Transverse colon (tissue), 4 donors: ENCODE data around the gene FNDC3B. TPM values are rescaled to one million over a fixed set of nuclear protein-coding genes. Genes with fewer than 3 reads are reported as not detected.

Experiments used
- DNase-seq: peaks from one replicate; pipeline ENCODE4 v3.0.0-alpha.2; 2019
- H3K27ac ChIP-seq, 4 donors: fragments of 200-600 bp; sonication (generic); 2 replicates each; pipeline ENCODE4 v1.5.1; 2016 to 2018; ENCODE audit warnings: inconsistent platforms in 4 of 4
- H3K27me3 ChIP-seq: fragments of 200-600 bp; sonication (generic); 2 replicates; pipeline ENCODE4 v1.5.1; 2017; ENCODE audit warnings: inconsistent platforms
- H3K36me3 ChIP-seq, 4 donors: fragments of 200-600 bp; sonication (generic); 2 replicates each; pipeline ENCODE4 v1.5.1; 2017 to 2019; ENCODE audit warnings: inconsistent platforms in 4 of 4
- H3K4me1 ChIP-seq, 4 donors: fragments of 200-600 bp; sonication (generic); 2 replicates each; pipeline ENCODE4 v1.5.1; 2017 to 2020; ENCODE audit warnings: inconsistent platforms in 4 of 4
- H3K4me3 ChIP-seq, 4 donors: fragments of 200-600 bp; sonication (generic); 1 replicate in 1 of 4; 2 replicates in 3 of 4; pipeline versions ENCODE4 v1.5.1 to v1.6.1; 2017 to 2019; ENCODE audit warnings: inconsistent platforms in 4 of 4
- H3K9me3 ChIP-seq, 2 donors: fragments of 200-600 bp; sonication (generic); 2 replicates each; pipeline ENCODE4 v1.5.1; 2017 to 2019; ENCODE audit warnings: inconsistent platforms in 2 of 2
- CTCF ChIP-seq, 5 experiments: fragments of 200-600 bp in 3 of 5; fragments of 450-650 bp in 2 of 5; sonication (generic) in 3 of 5; IDR thresholded peaks; 1 replicate in 2 of 5; 2 replicates in 3 of 5; pipeline ENCODE4 v1.5.1; 2016 to 2017; ENCODE audit warnings: antibody characterized with exemption in 5 of 5, inconsistent platforms in 3 of 5, mild to moderate bottlenecking in 2 of 5, moderate library complexity in 1 of 5
- EP300 ChIP-seq: sonication (generic); formaldehyde crosslinking; IDR thresholded peaks from one replicate; pipeline ENCODE4 v1.6.1; 2017; ENCODE audit warnings: antibody characterized with exemption, low read depth
- POLR2A ChIP-seq: fragments of 450-650 bp; IDR thresholded peaks from one replicate; pipeline ENCODE4 v1.6.1; 2016; ENCODE audit warnings: antibody characterized with exemption, mild to moderate bottlenecking, moderate library complexity
- POLR2AphosphoS5 ChIP-seq, 3 donors: sonication (generic); formaldehyde crosslinking; IDR thresholded peaks; one replicate each; pipeline ENCODE4 v1.6.1; 2016; ENCODE audit warnings: antibody characterized with exemption in 3 of 3
- WGBS, 2 donors: methylation state at CpG; one replicate each; pipeline ENCODE4 v1.1.5; 2018; ENCODE audit warnings: low coverage in 1 of 2; 5-methylcytosine and 5-hydroxymethylcytosine counted together
- in situ Hi-C, 4 donors: fragments of 200-750 bp; cut with MboI; loops; one replicate each; pipeline versions ENCODE4 v1.15.0 to v1.15.1; 2017; ENCODE audit warnings: low sequenced_read_pairs in 3 of 4, low pct_ligation_motif_present in 1 of 4, low pct_unique_long_range_greater_than_20kb in 1 of 4
- intact Hi-C: fragments of 100-400 bp; cut with DNase I; formaldehyde crosslinking; loops from one replicate; pipeline ENCODE4 v1.15.1; 2023; ENCODE audit warnings: low total_unique reads
- total RNA-seq, 4 donors: library from RNA; depleted of rRNA; stranded (reverse); fragments of >200 nt; gene quantifications; one replicate each; pipeline ENCODE4 v1.1.0, GENCODE V29; 2016

Gene FNDC3B
- total RNA-seq, 4 donors from 2014 or later, result 28.5 to 85.7 (median 44.5) TPM

DNA sequence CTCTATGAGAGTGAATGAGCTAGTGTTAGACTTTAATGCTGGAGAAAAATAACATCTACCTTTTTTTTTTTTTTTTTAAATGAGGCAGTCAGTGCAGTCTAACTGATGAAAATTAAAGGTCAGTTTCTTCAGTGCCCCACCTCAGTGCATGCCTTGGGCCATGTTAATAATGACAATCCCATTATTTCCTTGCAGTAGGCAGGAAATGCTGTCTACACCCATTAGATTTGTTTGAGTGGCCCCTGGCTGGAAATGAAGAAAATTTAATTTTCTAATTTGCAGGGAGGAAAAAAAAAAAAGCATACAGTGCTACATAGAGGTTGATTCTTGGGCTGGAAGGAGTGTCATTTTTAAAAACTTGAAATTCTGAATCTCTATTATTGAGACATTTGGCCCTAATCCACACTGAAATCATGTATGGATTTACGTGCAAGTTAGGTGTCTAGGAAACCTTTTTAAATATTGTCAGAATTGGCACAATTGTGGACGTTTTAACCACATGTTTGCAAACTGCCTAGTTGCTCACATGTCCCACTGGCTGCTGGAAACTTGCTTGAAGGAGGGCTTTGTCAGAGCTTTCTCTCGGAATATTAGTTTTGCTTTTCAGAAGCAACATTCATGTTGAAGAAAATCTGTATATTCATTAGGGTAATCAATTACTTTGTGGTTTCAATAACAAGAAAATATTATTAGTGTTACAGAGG lies 18.4 kb downstream of the FNDC3B start:
- Histone ChIP-seq H3K27ac (peak overlapping the region in 1 of 4 donors; percentile 3), H3K9me3 (no peaks in the 10 kb centered on the region), H3K36me3 (no peaks in the 10 kb centered on the region), H3K4me1 (peaks cover 28 to 71% (median 36%) of the 10 kb centered on the region in 4 donors), H3K27me3 (no peaks in the 10 kb centered on the region), H3K4me3 (no peak overlapping the region)
- in situ Hi-C loops, result no loop called here
- 59 to 65% methylated on average over 3 of the region's 3 CpGs for WGBS, 2 donors
- no peak for DNase-seq
- TF ChIP-seq CTCF (IDR thresholded peaks at IDR 0.05) (no peak), POLR2AphosphoS5 (IDR thresholded peaks at IDR 0.05) (no peak), EP300 (no peak), POLR2A (no peak)
- intact Hi-C loops, result no loop called here

GRCh38 chr3:172059532-172059931 lies 20.2 kb downstream of the FNDC3B start:
- WGBS, 2 donors, result 57 to 67% methylated on average over 3 of the region's 3 CpGs
- H3K27ac ChIP-seq, result no peak overlapping the region
- in situ Hi-C loops, result no loop called here

GRCh38 chr3:172060234-172060633 lies 20.9 kb downstream of the FNDC3B start:
- Histone ChIP-seq H3K36me3 (no peaks in the 10 kb centered on the region), H3K4me3 (no peak overlapping the region), H3K4me1 (peaks cover 29 to 89% (median 54%) of the 10 kb centered on the region in 4 donors), H3K27ac (peak overlapping the region in 2 of 4 donors; percentile 82), H3K27me3 (no peaks in the 10 kb centered on the region), H3K9me3 (no peaks in the 10 kb centered on the region)
- in situ Hi-C loops (no loop called here), intact Hi-C loops (no loop called here)
- 85 to 93% methylated on average over 1 of the region's 1 CpG for WGBS, 2 donors
- TF ChIP-seq POLR2A, result no peak
- no peak for TF ChIP-seq CTCF (IDR thresholded peaks at IDR 0.05)
- no peak for TF ChIP-seq POLR2AphosphoS5 (IDR thresholded peaks at IDR 0.05)
- TF ChIP-seq EP300, result no peak
- DNase-seq, result no peak

More at GRCh38 chr3:172059532-172059931, 20.2 kb downstream of the FNDC3B start:
- TF ChIP-seq POLR2A, result no peak
- no peak for TF ChIP-seq POLR2AphosphoS5 (IDR thresholded peaks at IDR 0.05)
- no peak for TF ChIP-seq CTCF (IDR thresholded peaks at IDR 0.05)
- no peak for TF ChIP-seq EP300
- Histone ChIP-seq H3K27me3 (no peaks in the 10 kb centered on the region), H3K36me3 (no peaks in the 10 kb centered on the region), H3K4me1 (peaks cover 25 to 88% (median 48%) of the 10 kb centered on the region in 4 donors), H3K9me3 (no peaks in the 10 kb centered on the region), H3K4me3 (no peak overlapping the region)
- no peak for DNase-seq
- intact Hi-C loops, result no loop called here

- Histone ChIP-seq H3K36me3 (no peaks in the 10 kb centered on the region), H3K27me3 (no peaks in the 10 kb centered on the region), H3K27ac (peak overlapping the region; percentile 70 to 82 (median 79)), H3K4me1 (peaks cover 28 to 89% (median 61%) of the 10 kb centered on the region in 4 donors), H3K9me3 (no peaks in the 10 kb centered on the region), H3K4me3 (peak overlapping the region in 2 of 4 donors; percentile 16 to 30)
- 14 to 19% methylated on average over 4 of the region's 4 CpGs for WGBS, 2 donors
- DNase-seq, result peak; percentile 43
- in situ Hi-C loops, result no loop called here
- TF ChIP-seq EP300 (no peak), POLR2A (peak; percentile 15), CTCF (IDR thresholded peaks at IDR 0.05) (no peak), POLR2AphosphoS5 (IDR thresholded peaks at IDR 0.05) (peak in 1 of 3 donors; percentile 43)
- intact Hi-C loops, result no loop called here
Measured at GRCh38 chr3:172061724-172062184, 22.4 kb downstream of the FNDC3B start.
